Progenitor cell of endocrine pancreas (in vitro differentiated cells): ENCODE measurements around the gene TMEM121. TPM values are rescaled to one million over a fixed set of nuclear protein-coding genes. Genes with fewer than 3 reads are reported as not detected.

Experiments used
- DNase-seq: peaks from one replicate; pipeline ENCODE4 v3.0.0; 2021; ENCODE audit warnings: low spot score; ENCODE audit not compliant: unreplicated experiment
- H3K27ac Mint-ChIP-seq: 2 replicates; pipeline ENCODE4 v1.8.0; 2021; ENCODE audit warnings: mild to moderate bottlenecking, moderate library complexity, mixed read lengths
- H3K27me3 Mint-ChIP-seq: 2 replicates; pipeline ENCODE4 v1.8.0; 2021; ENCODE audit warnings: mixed read lengths
- H3K36me3 Mint-ChIP-seq: 2 replicates; pipeline ENCODE4 v1.8.0; 2022; ENCODE audit warnings: mixed read lengths; ENCODE audit not compliant: insufficient read depth
- H3K4me1 Mint-ChIP-seq: 2 replicates; pipeline ENCODE4 v1.8.0; 2021; ENCODE audit warnings: low read depth, mixed read lengths
- H3K4me3 Mint-ChIP-seq: 2 replicates; pipeline ENCODE4 v1.8.0; 2021; ENCODE audit warnings: low read depth, mild to moderate bottlenecking, moderate library complexity, mixed read lengths
- H3K9me3 Mint-ChIP-seq: 2 replicates; pipeline ENCODE4 v1.8.0; 2021; ENCODE audit warnings: low read depth, mixed read lengths
- CTCF ChIP-seq: fragments of 200-600 bp; sonication (generic); IDR thresholded peaks from one replicate; pipeline ENCODE4 v1.5.0; 2021; ENCODE audit warnings: antibody characterized with exemption, mild to moderate bottlenecking; ENCODE audit not compliant: unreplicated experiment
- total RNA-seq: library from RNA; stranded (reverse); gene quantifications from 2 replicates; pipeline ENCODE4 v1.2.1, GENCODE V29; 2021

Gene TMEM121
- total RNA-seq, 1 donor from 2014 or later: 4.5 TPM

DNA sequence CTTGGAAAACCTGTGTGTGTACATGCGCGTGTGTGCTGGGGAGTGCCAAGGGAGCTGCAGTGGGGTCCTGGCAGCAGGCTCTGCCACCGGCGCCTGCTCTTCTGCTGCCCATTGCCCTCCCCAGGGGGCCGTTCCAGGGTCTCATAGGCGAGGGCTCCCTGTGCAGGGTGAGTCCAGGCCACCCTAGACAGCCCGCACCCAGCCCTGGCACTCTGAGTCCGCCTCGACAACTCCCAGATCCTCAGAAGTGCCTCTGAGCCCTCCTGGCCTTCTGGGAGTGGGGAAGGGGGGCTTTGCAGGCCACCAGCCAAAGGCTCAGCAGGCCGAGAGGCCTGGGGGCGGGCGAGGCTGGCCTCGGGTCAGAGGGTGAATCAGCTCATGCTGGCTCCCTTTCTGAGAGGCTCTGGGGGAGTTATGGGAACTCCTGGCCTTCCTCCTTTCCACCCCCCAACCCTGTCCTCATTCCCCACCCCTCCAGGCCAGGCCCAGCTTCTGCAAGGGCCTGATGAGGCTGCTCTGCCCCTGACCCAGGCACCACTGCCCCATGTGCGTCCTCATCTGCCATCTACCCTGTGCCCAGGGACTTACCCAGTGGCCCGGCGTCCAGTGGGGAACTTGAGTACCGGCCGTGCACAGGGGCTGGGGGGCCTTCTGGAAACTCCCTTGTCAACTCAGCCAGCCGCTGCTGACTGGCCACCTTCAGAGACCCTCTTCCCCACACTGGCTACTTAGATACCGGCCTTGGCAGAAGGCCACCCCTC, 37.4 kb upstream of the TMEM121 start:
- Mint-ChIP-seq H3K36me3 (no peaks in the 10 kb centered on the region), H3K9me3 (no peaks in the 10 kb centered on the region), H3K27me3 (peaks cover 18% of the 10 kb centered on the region), H3K4me3 (peak overlapping the region; percentile 73), H3K27ac (no peak overlapping the region), H3K4me1 (peaks cover 6% of the 10 kb centered on the region)
- TF ChIP-seq CTCF: no peak
- no peak for DNase-seq

GRCh38 chr14:105489542-105490266, 36.7 kb upstream of the TMEM121 start:
- Mint-ChIP-seq H3K4me1 (peaks cover 6% of the 10 kb centered on the region), H3K9me3 (no peaks in the 10 kb centered on the region), H3K27me3 (peaks cover 11% of the 10 kb centered on the region), H3K27ac (peak overlapping the region; percentile 82), H3K4me3 (peak overlapping the region; percentile 73), H3K36me3 (no peaks in the 10 kb centered on the region)
- peak; percentile 68 for DNase-seq
- TF ChIP-seq CTCF: peak; percentile 66

DNA sequence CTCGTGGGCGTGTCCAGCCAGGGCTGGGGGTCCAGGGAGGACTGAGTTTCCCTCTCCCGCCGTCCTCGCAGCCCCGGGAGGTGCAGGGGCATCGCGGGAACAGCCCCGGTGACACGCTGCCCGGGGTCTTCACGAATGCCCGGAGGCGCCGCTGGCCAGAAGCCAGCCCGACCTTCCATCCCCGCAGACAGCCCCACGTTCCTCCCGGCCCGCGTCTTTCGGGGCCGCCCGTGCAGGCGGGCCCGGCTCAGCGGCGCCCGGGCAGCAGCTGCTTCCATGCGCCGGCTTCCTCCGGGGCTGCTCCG, 36.2 kb upstream of the TMEM121 start:
- TF ChIP-seq CTCF: no peak
- Mint-ChIP-seq H3K27ac (no peak overlapping the region), H3K27me3 (peaks cover 11% of the 10 kb centered on the region), H3K36me3 (no peaks in the 10 kb centered on the region), H3K4me3 (peak overlapping the region; percentile 73), H3K4me1 (peaks cover 6% of the 10 kb centered on the region), H3K9me3 (no peaks in the 10 kb centered on the region)
- no peak for DNase-seq

GRCh38 chr14:105490572-105491365, 35.6 kb upstream of the TMEM121 start, which contains the start of gene TEDC1:
Gene TEDC1 (plus strand): TSS chr14:105491246. CDS start chr14:105491376, 130 bp downstream.
- peak within 1 kb of the TSS; percentile 78 for H3K4me3 Mint-ChIP-seq
- peaks cover 6% of the 10 kb centered on the region for H3K4me1 Mint-ChIP-seq
- peak; percentile 98 for DNase-seq
- peaks cover 8% of the 10 kb centered on the region for H3K27me3 Mint-ChIP-seq
- peak within 1 kb of the TSS; percentile 96 for H3K27ac Mint-ChIP-seq
- H3K9me3 Mint-ChIP-seq: no peaks in the 10 kb centered on the region
- H3K36me3 Mint-ChIP-seq: no peaks in the 10 kb centered on the region
- TF ChIP-seq CTCF: peak; percentile 87

GRCh38 chr14:105491366-105491973, 34.9 kb upstream of the TMEM121 start:
- no peaks in the 10 kb centered on the region for H3K9me3 Mint-ChIP-seq
- peaks cover 4% of the 10 kb centered on the region for H3K4me1 Mint-ChIP-seq
- no peaks in the 10 kb centered on the region for H3K36me3 Mint-ChIP-seq
- DNase-seq: peak; percentile 56
- peak overlapping the region; percentile 78 for H3K4me3 Mint-ChIP-seq
- H3K27me3 Mint-ChIP-seq: peaks cover 4% of the 10 kb centered on the region
- no peak for TF ChIP-seq CTCF
- peak overlapping the region; percentile 96 for H3K27ac Mint-ChIP-seq
